ENCODE data around the gene PBLD. TPM values are rescaled to one million over a fixed set of nuclear protein-coding genes. Genes with fewer than 3 reads are reported as not detected.

The PBLD gene
- total and polyA plus RNA-seq, 9 of the 15 experiments (the other 6 are each of a cell fraction or from before 2014, with no cell fraction given) = 1.2 to 4.3 (median 2.5) TPM

- TF ChIP-seq UBTF (IDR thresholded peaks at IDR 0.05; ENCODE audit: borderline replicate concordance in 1 of 2, low read depth in 2 of 2, low read length in 2 of 2) (no peak), HDGF (IDR thresholded peaks at IDR 0.05) (no peak), ZBTB5 (IDR thresholded peaks at IDR 0.05) (no peak), ETS2 (tag; IDR thresholded peaks at IDR 0.05; ENCODE audit: borderline replicate concordance, poor library complexity, severe bottlenecking) (no peak), CHD2 (IDR thresholded peaks at IDR 0.05; ENCODE audit: low read depth, low read length) (peak; percentile 14; the same call in 1 of the 2 replicates), CREB3L1 (IDR thresholded peaks at IDR 0.05; ENCODE audit: borderline replicate concordance, low read depth) (no peak), ELF1 (tag; IDR thresholded peaks at IDR 0.05) (no peak), POLR2AphosphoS5 (IDR thresholded peaks at IDR 0.05; ENCODE audit: control insufficient read depth, insufficient read depth, low read depth, low read length) (peak; percentile 80), TCFL5 (CRISPR knock-in tag; conservative IDR thresholded peaks at IDR 0.05) (no peak), SMAD3 (CRISPR knock-in tag; conservative IDR thresholded peaks at IDR 0.05) (0 out of 2 replicates have a peak, but pooled peaks have one; percentile 22)
These were observed at the start of gene PBLD (continued) for GRCh38 chr10:68332259-68333057.
